Esophagus muscularis mucosa (tissue), 4 donors: Measurements from ENCODE around the gene CEP41.

Experiments
- CTCF ChIP-seq, 3 experiments: fragments of 200-600 bp in 2 of 3; fragments of 450-650 bp in 1 of 3; sonication (generic) in 2 of 3; IDR thresholded peaks; one replicate each; pipeline ENCODE4 v1.5.1; 2017 to 2019; ENCODE audit warnings: antibody characterized with exemption in 3 of 3, mild to moderate bottlenecking in 2 of 3, moderate library complexity in 1 of 3
- EP300 ChIP-seq: sonication (generic); formaldehyde crosslinking; IDR thresholded peaks from one replicate; pipeline ENCODE4 v1.6.1; 2017; ENCODE audit warnings: antibody characterized with exemption
- POLR2A ChIP-seq: fragments of 450-650 bp; IDR thresholded peaks from one replicate; pipeline ENCODE4 v1.6.1; 2017; ENCODE audit warnings: antibody characterized with exemption, moderate library complexity, mild to moderate bottlenecking, low read depth
- POLR2AphosphoS5 ChIP-seq, 2 donors: sonication (generic); formaldehyde crosslinking; IDR thresholded peaks; one replicate each; pipeline ENCODE4 v1.6.1; 2017; ENCODE audit warnings: antibody characterized with exemption in 2 of 2

- TF ChIP-seq EP300 (no peak), POLR2AphosphoS5 (IDR thresholded peaks at IDR 0.05) (no peak), CTCF (IDR thresholded peaks at IDR 0.05) (no peak), POLR2A (no peak)
Observed at GRCh38 chr7:130367088-130367755, 73.6 kb downstream of the CEP41 start.
